ENCODE results near the gene PRRX2.

Gene PRRX2

GRCh38 chr9:129695870-129696269 is 30.4 kb downstream of the PRRX2 start:
- Histone ChIP-seq H3K9ac (ENCODE audit: low read length) (no peak overlapping the region), H3K9me3 (ENCODE audit: insufficient read depth, low read length) (no peaks in the 10 kb centered on the region), H3K4me1 (ENCODE audit: low read length) (no peaks in the 10 kb centered on the region), H3K27ac (ENCODE audit: low read length) (no peak overlapping the region), H3K36me3 (replicated peaks; ENCODE audit: low read depth, low read length) (no peaks in the 10 kb centered on the region), H3K79me2 (ENCODE audit: low read length) (no peaks in the 10 kb centered on the region), H3K27me3 (ENCODE audit: low read depth, low read length) (peaks cover 5% of the 10 kb centered on the region), H2AFZ (ENCODE audit: low read depth, low read length) (no peak overlapping the region), H3K4me2 (ENCODE audit: low read length) (no peak overlapping the region), H4K20me1 (ENCODE audit: insufficient read depth, low read length) (no peaks in the 10 kb centered on the region), H3K4me3 (ENCODE audit: low read length) (no peak overlapping the region)
- TF ChIP-seq CTCF (IDR thresholded peaks at IDR 0.05; ENCODE audit: low read depth, low read length), result no peak
- TF ChIP-seq EZH2phosphoT487 (IDR thresholded peaks at IDR 0.05; ENCODE audit: low read depth), result no peak

GRCh38 chr9:129696944-129697655 is 31.7 kb downstream of the PRRX2 start:
- Histone ChIP-seq H3K4me2 (ENCODE audit: low read length) (no peak overlapping the region), H3K79me2 (ENCODE audit: low read length) (no peaks in the 10 kb centered on the region), H3K27me3 (ENCODE audit: low read depth, low read length) (peaks cover 5% of the 10 kb centered on the region), H3K36me3 (replicated peaks; ENCODE audit: low read depth, low read length) (no peaks in the 10 kb centered on the region), H3K9ac (ENCODE audit: low read length) (no peak overlapping the region), H3K9me3 (ENCODE audit: insufficient read depth, low read length) (no peaks in the 10 kb centered on the region), H4K20me1 (ENCODE audit: insufficient read depth, low read length) (no peaks in the 10 kb centered on the region), H3K27ac (ENCODE audit: low read length) (no peak overlapping the region), H2AFZ (ENCODE audit: low read depth, low read length) (no peak overlapping the region), H3K4me1 (ENCODE audit: low read length) (no peaks in the 10 kb centered on the region), H3K4me3 (ENCODE audit: low read length) (no peak overlapping the region)
- TF ChIP-seq CTCF (IDR thresholded peaks at IDR 0.05; ENCODE audit: low read depth, low read length) (no peak), EZH2phosphoT487 (IDR thresholded peaks at IDR 0.05; ENCODE audit: low read depth) (no peak)

- H2AFZ ChIP-seq (ENCODE audit: low read depth, low read length), result no peak overlapping the region
- no peak overlapping the region for H3K9ac ChIP-seq (ENCODE audit: low read length)
- no peak overlapping the region for H3K4me3 ChIP-seq (ENCODE audit: low read length)
- H3K27ac ChIP-seq (ENCODE audit: low read length), result no peak overlapping the region
- peaks cover 4% of the 10 kb centered on the region for H3K4me1 ChIP-seq (ENCODE audit: low read length)
- H4K20me1 ChIP-seq (ENCODE audit: insufficient read depth, low read length), result no peaks in the 10 kb centered on the region
- H3K36me3 ChIP-seq (replicated peaks; ENCODE audit: low read depth, low read length), result no peaks in the 10 kb centered on the region
- peaks cover 5% of the 10 kb centered on the region for H3K27me3 ChIP-seq (ENCODE audit: low read depth, low read length)
- H3K79me2 ChIP-seq (ENCODE audit: low read length), result no peaks in the 10 kb centered on the region
- H3K9me3 ChIP-seq (ENCODE audit: insufficient read depth, low read length), result no peaks in the 10 kb centered on the region
- no peak for TF ChIP-seq EZH2phosphoT487 (IDR thresholded peaks at IDR 0.05; ENCODE audit: low read depth)
- H3K4me2 ChIP-seq (ENCODE audit: low read length), result no peak overlapping the region
Measured at GRCh38 chr9:129697656-129698253, 32.3 kb downstream of the PRRX2 start.

GRCh38 chr9:129698254-129698757 is 32.9 kb downstream of the PRRX2 start:
- H3K4me3 ChIP-seq (ENCODE audit: low read length), result no peak overlapping the region
- H3K36me3 ChIP-seq (replicated peaks; ENCODE audit: low read depth, low read length), result no peaks in the 10 kb centered on the region
- peaks cover 6% of the 10 kb centered on the region for H3K4me1 ChIP-seq (ENCODE audit: low read length)
- H3K4me2 ChIP-seq (ENCODE audit: low read length), result no peak overlapping the region
- H2AFZ ChIP-seq (ENCODE audit: low read depth, low read length), result no peak overlapping the region
- H3K79me2 ChIP-seq (ENCODE audit: low read length), result no peaks in the 10 kb centered on the region
- H3K27me3 ChIP-seq (ENCODE audit: low read depth, low read length), result peaks cover 5% of the 10 kb centered on the region
- H3K9ac ChIP-seq (ENCODE audit: low read length), result no peak overlapping the region
- H3K27ac ChIP-seq (ENCODE audit: low read length), result no peak overlapping the region
- TF ChIP-seq EZH2phosphoT487 (IDR thresholded peaks at IDR 0.05; ENCODE audit: low read depth) (no peak), CTCF (IDR thresholded peaks at IDR 0.05; ENCODE audit: low read depth, low read length) (no peak)
- H4K20me1 ChIP-seq (ENCODE audit: insufficient read depth, low read length), result no peaks in the 10 kb centered on the region
- H3K9me3 ChIP-seq (ENCODE audit: insufficient read depth, low read length), result no peaks in the 10 kb centered on the region
